ENCODE measurements around the gene TSHZ2.

The TSHZ2 gene

GRCh38 chr20:53201588-53201987 lies 229.4 kb downstream of the TSHZ2 start:
- TF ChIP-seq USF1 (IDR thresholded peaks at IDR 0.05) = no peak
- no peak for TF ChIP-seq YY1 (IDR thresholded peaks at IDR 0.05; ENCODE audit: low read depth)
- TF ChIP-seq CEBPB (IDR thresholded peaks at IDR 0.05) = no peak
- TF ChIP-seq RAD21 (IDR thresholded peaks at IDR 0.05; ENCODE audit: low read depth) = no peak
- TF ChIP-seq ZBTB7A (IDR thresholded peaks at IDR 0.05; ENCODE audit: low read depth) = no peak

GRCh38 chr20:53202777-53203176 lies 230.6 kb downstream of the TSHZ2 start:
- TF ChIP-seq NFIC (IDR thresholded peaks at IDR 0.05) (no peak), USF1 (IDR thresholded peaks at IDR 0.05) (no peak), RAD21 (IDR thresholded peaks at IDR 0.05; ENCODE audit: low read depth) (no peak), EGR1 (IDR thresholded peaks at IDR 0.05) (no peak), TCF12 (IDR thresholded peaks at IDR 0.05; ENCODE audit: low read depth) (no peak), YY1 (IDR thresholded peaks at IDR 0.05; ENCODE audit: low read depth) (no peak), TEAD4 (IDR thresholded peaks at IDR 0.05) (no peak), CEBPB (IDR thresholded peaks at IDR 0.05) (no peak), FOXM1 (IDR thresholded peaks at IDR 0.05; ENCODE audit: borderline replicate concordance, low read depth) (no peak)

DNA sequence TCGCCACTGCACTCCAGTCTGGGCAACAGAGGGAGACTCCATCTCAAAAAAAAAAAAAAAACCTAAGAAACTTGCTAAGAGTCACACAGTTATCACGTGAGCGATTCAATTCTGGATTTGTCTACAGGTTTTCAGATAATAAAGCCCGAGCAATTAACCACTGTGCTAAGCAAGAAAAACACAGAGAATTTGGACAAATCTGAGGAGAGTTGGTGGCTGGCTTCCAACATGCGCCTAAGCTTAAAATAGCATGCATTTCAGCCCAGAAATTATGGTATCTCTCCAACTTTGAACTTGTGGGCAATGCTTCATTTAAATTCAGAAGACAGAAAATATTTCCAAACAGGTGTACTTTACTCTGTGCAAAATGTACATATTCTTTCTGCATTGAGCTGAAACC lies 232.9 kb downstream of the TSHZ2 start:
- TF ChIP-seq NFIC (IDR thresholded peaks at IDR 0.05) = no peak
- no peak for TF ChIP-seq EP300 (IDR thresholded peaks at IDR 0.05; ENCODE audit: borderline replicate concordance)
- no peak for TF ChIP-seq USF1 (IDR thresholded peaks at IDR 0.05)
- no peak for TF ChIP-seq RAD21 (IDR thresholded peaks at IDR 0.05; ENCODE audit: low read depth)
- no peak for TF ChIP-seq TAF1 (IDR thresholded peaks at IDR 0.05; ENCODE audit: low read depth)
- no peak for TF ChIP-seq CEBPB (IDR thresholded peaks at IDR 0.05)
- TF ChIP-seq CREB1 (IDR thresholded peaks at IDR 0.05; ENCODE audit: low read depth) = no peak
- TF ChIP-seq REST (IDR thresholded peaks at IDR 0.05; ENCODE audit: low read depth) = no peak
- TF ChIP-seq, protein P1, sequence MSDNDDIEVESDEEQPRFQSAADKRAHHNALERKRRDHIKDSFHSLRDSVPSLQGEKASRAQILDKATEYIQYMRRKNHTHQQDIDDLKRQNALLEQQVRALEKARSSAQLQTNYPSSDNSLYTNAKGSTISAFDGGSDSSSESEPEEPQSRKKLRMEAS (IDR thresholded peaks at IDR 0.05) = no peak
- TF ChIP-seq EGR1 (IDR thresholded peaks at IDR 0.05) = no peak
- TF ChIP-seq TEAD4 (IDR thresholded peaks at IDR 0.05) = no peak
- no peak for TF ChIP-seq TCF12 (IDR thresholded peaks at IDR 0.05; ENCODE audit: low read depth)

DNA sequence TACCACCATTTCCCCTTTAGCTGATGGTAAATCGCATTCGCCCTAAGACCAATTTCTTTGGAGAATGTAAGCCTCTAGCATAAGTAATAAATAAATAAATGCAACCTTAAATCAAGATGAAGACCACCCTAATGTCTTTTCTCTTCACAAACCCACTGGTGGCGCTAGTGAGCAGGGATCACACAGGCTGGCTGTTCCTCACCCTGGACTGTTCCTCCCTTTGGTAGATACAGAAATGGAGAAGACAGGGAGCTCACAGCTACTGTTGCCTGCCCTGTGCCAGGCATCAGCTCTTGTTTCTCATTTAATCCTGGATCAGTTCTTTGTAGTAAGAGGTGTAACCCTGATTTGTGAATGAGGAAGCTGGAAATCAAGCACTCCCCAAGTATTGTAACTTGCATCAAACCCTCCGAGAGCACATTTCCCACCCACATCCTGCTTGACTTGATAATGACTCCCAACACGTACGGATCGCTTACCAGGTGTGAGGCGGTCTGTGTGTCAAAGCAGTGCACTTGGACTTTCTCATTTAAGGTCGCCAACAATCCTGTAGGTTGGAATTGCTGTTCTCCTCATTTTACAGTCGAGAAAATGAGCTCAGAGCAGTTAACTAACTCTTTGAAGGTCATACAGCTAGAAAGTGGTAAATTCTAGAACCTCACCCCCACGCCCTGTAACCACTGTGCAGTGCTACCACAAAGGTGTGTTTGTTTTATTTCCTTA lies 236.1 kb downstream of the TSHZ2 start:
- no peak for TF ChIP-seq REST (IDR thresholded peaks at IDR 0.05; ENCODE audit: low read depth)
- TF ChIP-seq USF1 (IDR thresholded peaks at IDR 0.05) = no peak
- no peak for TF ChIP-seq CREB1 (IDR thresholded peaks at IDR 0.05; ENCODE audit: low read depth)
- no peak for TF ChIP-seq RAD21 (IDR thresholded peaks at IDR 0.05; ENCODE audit: low read depth)
- TF ChIP-seq CEBPB (IDR thresholded peaks at IDR 0.05) = no peak
- TF ChIP-seq EP300 (IDR thresholded peaks at IDR 0.05; ENCODE audit: borderline replicate concordance) = no peak
- TF ChIP-seq TCF12 (IDR thresholded peaks at IDR 0.05; ENCODE audit: low read depth) = no peak

- TF ChIP-seq EGR1 (IDR thresholded peaks at IDR 0.05) = no peak
- no peak for TF ChIP-seq ZBTB7A (IDR thresholded peaks at IDR 0.05; ENCODE audit: low read depth)
- TF ChIP-seq FOXM1 (IDR thresholded peaks at IDR 0.05; ENCODE audit: borderline replicate concordance, low read depth) = no peak
- no peak for TF ChIP-seq YY1 (IDR thresholded peaks at IDR 0.05; ENCODE audit: low read depth)
- no peak for TF ChIP-seq TCF12 (IDR thresholded peaks at IDR 0.05; ENCODE audit: low read depth)
- no peak for TF ChIP-seq CREB1 (IDR thresholded peaks at IDR 0.05; ENCODE audit: low read depth)
- no peak for TF ChIP-seq TEAD4 (IDR thresholded peaks at IDR 0.05)
- TF ChIP-seq TAF1 (IDR thresholded peaks at IDR 0.05; ENCODE audit: low read depth) = no peak
- TF ChIP-seq REST (IDR thresholded peaks at IDR 0.05; ENCODE audit: low read depth) = no peak
- no peak for TF ChIP-seq USF1 (IDR thresholded peaks at IDR 0.05)
- TF ChIP-seq CEBPB (IDR thresholded peaks at IDR 0.05) = no peak
- no peak for TF ChIP-seq RAD21 (IDR thresholded peaks at IDR 0.05; ENCODE audit: low read depth)
- no peak for TF ChIP-seq EP300 (IDR thresholded peaks at IDR 0.05; ENCODE audit: borderline replicate concordance)
- no peak for TF ChIP-seq NFIC (IDR thresholded peaks at IDR 0.05)
Observed at GRCh38 chr20:53210041-53210440, 237.9 kb downstream of the TSHZ2 start.

Measured in Ishikawa (cell line).